Retinal pigment epithelial cell (primary cell): ENCODE measurements around the gene MEF2C.

Source experiments
- DNase-seq: peaks from one replicate; pipeline ENCODE4 v3.0.0-alpha.2; 2010; ENCODE audit warnings: low read depth
- H3K4me3 ChIP-seq: 2 replicates; pipeline ENCODE4 v1.5.1; 2011; ENCODE audit warnings: mild to moderate bottlenecking, low read length, control low read depth, moderate library complexity
- CTCF ChIP-seq: conservative IDR thresholded peaks from 2 replicates; pipeline ENCODE4 v1.5.1; 2011; ENCODE audit warnings: low read depth, low read length, control low read depth, inconsistent platforms

The MEF2C gene

GRCh38 chr5:88722546-88723073 is 160.4 kb downstream of the MEF2C start:
- no peak for TF ChIP-seq CTCF
- no peak overlapping the region for H3K4me3 ChIP-seq
- DNase-seq = no peak

GRCh38 chr5:88719434-88719833 is 163.6 kb downstream of the MEF2C start:
- no peak overlapping the region for H3K4me3 ChIP-seq
- no peak for TF ChIP-seq CTCF
- no peak for DNase-seq

GRCh38 chr5:88718736-88719135 is 164.2 kb downstream of the MEF2C start:
- DNase-seq = no peak
- no peak overlapping the region for H3K4me3 ChIP-seq
- TF ChIP-seq CTCF = no peak

GRCh38 chr5:88716101-88716500 is 166.9 kb downstream of the MEF2C start:
- DNase-seq = no peak
- no peak overlapping the region for H3K4me3 ChIP-seq
- no peak for TF ChIP-seq CTCF

- no peak for TF ChIP-seq CTCF
- no peak for DNase-seq
Observed at GRCh38 chr5:88715503-88715902, 167.5 kb downstream of the MEF2C start.

GRCh38 chr5:88713818-88714217 is 169.2 kb downstream of the MEF2C start:
- no peak overlapping the region for H3K4me3 ChIP-seq
- TF ChIP-seq CTCF = no peak
- no peak for DNase-seq

More at GRCh38 chr5:88715503-88715902, 167.5 kb downstream of the MEF2C start:
- H3K4me3 ChIP-seq = no peak overlapping the region

- TF ChIP-seq CTCF = no peak
- DNase-seq = no peak
- H3K4me3 ChIP-seq = no peak overlapping the region
Observed at GRCh38 chr5:88708682-88709398, 174.1 kb downstream of the MEF2C start.
